Neural crest cell (in vitro differentiated cells): Measurements from ENCODE around the gene IGFN1. TPM values are rescaled to one million over a fixed set of nuclear protein-coding genes. Genes with fewer than 3 reads are reported as not detected.

Source experiments
- DNase-seq: peaks from one replicate; pipeline ENCODE4 v3.0.0; 2021; ENCODE audit warnings: low read depth, mixed read lengths, low spot score
- H3K27ac Mint-ChIP-seq: one replicate; pipeline ENCODE4 v1.8.0; 2021; ENCODE audit warnings: mild to moderate bottlenecking, mixed read lengths; ENCODE audit not compliant: unreplicated experiment
- H3K27me3 Mint-ChIP-seq: 2 replicates; pipeline ENCODE4 v1.8.0; 2021; ENCODE audit warnings: low read depth, mild to moderate bottlenecking, mixed read lengths
- H3K36me3 Mint-ChIP-seq: 2 replicates; pipeline ENCODE4 v1.8.0; 2021; ENCODE audit warnings: low read depth, mild to moderate bottlenecking, mixed read lengths
- H3K4me1 Mint-ChIP-seq: 2 replicates; pipeline ENCODE4 v1.8.0; 2021; ENCODE audit warnings: mixed read lengths
- H3K4me3 Mint-ChIP-seq: one replicate; pipeline ENCODE4 v1.8.0; 2021; ENCODE audit warnings: mild to moderate bottlenecking, mixed read lengths
- H3K9me3 Mint-ChIP-seq: 2 replicates; pipeline ENCODE4 v1.8.0; 2021; ENCODE audit warnings: mixed read lengths
- CTCF ChIP-seq: fragments of 200-600 bp; sonication (generic); conservative IDR thresholded peaks from 2 replicates; pipeline ENCODE4 v1.5.0; 2021; ENCODE audit warnings: antibody characterized with exemption, mild to moderate bottlenecking
- total RNA-seq: library from RNA; stranded (reverse); gene quantifications from 2 replicates; pipeline ENCODE4 v1.2.1, GENCODE V29; 2021

Gene IGFN1
- total RNA-seq, 1 donor from 2014 or later = not detected

GRCh38 chr1:201178718-201179117 is 11.9 kb upstream of the IGFN1 start:
- Mint-ChIP-seq H3K4me1 (no peaks in the 10 kb centered on the region), H3K9me3 (no peaks in the 10 kb centered on the region), H3K27ac (no peak overlapping the region), H3K4me3 (no peak overlapping the region), H3K27me3 (peaks cover 33% of the 10 kb centered on the region), H3K36me3 (no peaks in the 10 kb centered on the region)
- DNase-seq = no peak
- TF ChIP-seq CTCF = no peak

- no peak for TF ChIP-seq CTCF
- Mint-ChIP-seq H3K27me3 (peaks cover 36% of the 10 kb centered on the region), H3K27ac (no peak overlapping the region), H3K4me3 (no peak overlapping the region), H3K36me3 (no peaks in the 10 kb centered on the region), H3K4me1 (peaks cover 4% of the 10 kb centered on the region), H3K9me3 (no peaks in the 10 kb centered on the region)
- no peak for DNase-seq
Observed at GRCh38 chr1:201180141-201180540, 10.5 kb upstream of the IGFN1 start.

- Mint-ChIP-seq H3K4me3 (no peak overlapping the region), H3K9me3 (no peaks in the 10 kb centered on the region), H3K27ac (no peak overlapping the region), H3K27me3 (peaks cover 36% of the 10 kb centered on the region), H3K36me3 (no peaks in the 10 kb centered on the region), H3K4me1 (peaks cover 4% of the 10 kb centered on the region)
- no peak for TF ChIP-seq CTCF
- DNase-seq = no peak
Observed at GRCh38 chr1:201180901-201181300, 9.7 kb upstream of the IGFN1 start.

- Mint-ChIP-seq H3K9me3 (no peaks in the 10 kb centered on the region), H3K27ac (no peak overlapping the region), H3K4me3 (no peak overlapping the region), H3K4me1 (peaks cover 4% of the 10 kb centered on the region), H3K36me3 (no peaks in the 10 kb centered on the region), H3K27me3 (peaks cover 36% of the 10 kb centered on the region)
- no peak for DNase-seq
- TF ChIP-seq CTCF = no peak
Observed at GRCh38 chr1:201181323-201181722, 9.3 kb upstream of the IGFN1 start.

GRCh38 chr1:201181726-201182125 is 8.9 kb upstream of the IGFN1 start:
- no peak for DNase-seq
- TF ChIP-seq CTCF = no peak
- no peaks in the 10 kb centered on the region for H3K9me3 Mint-ChIP-seq
- H3K4me3 Mint-ChIP-seq = no peak overlapping the region
- H3K27me3 Mint-ChIP-seq = peaks cover 36% of the 10 kb centered on the region
- peaks cover 4% of the 10 kb centered on the region for H3K4me1 Mint-ChIP-seq
- no peak overlapping the region for H3K27ac Mint-ChIP-seq
- no peaks in the 10 kb centered on the region for H3K36me3 Mint-ChIP-seq

- no peaks in the 10 kb centered on the region for H3K9me3 Mint-ChIP-seq
- H3K36me3 Mint-ChIP-seq = no peaks in the 10 kb centered on the region
- H3K27me3 Mint-ChIP-seq = peaks cover 36% of the 10 kb centered on the region
- peaks cover 4% of the 10 kb centered on the region for H3K4me1 Mint-ChIP-seq
- no peak overlapping the region for H3K27ac Mint-ChIP-seq
- DNase-seq = no peak
- H3K4me3 Mint-ChIP-seq = no peak overlapping the region
- TF ChIP-seq CTCF = no peak
Observed at GRCh38 chr1:201183209-201183608, 7.4 kb upstream of the IGFN1 start.
